ENCODE data around the gene ALOX5. TPM values are rescaled to one million over a fixed set of nuclear protein-coding genes. Genes with fewer than 3 reads are reported as not detected.

Gene ALOX5
- total RNA-seq, 1 experiment from 2014 or later = 6.1 TPM

GRCh38 chr10:45378914-45379726, 5.1 kb downstream of the ALOX5 start (continued):
- no peak for TF ChIP-seq SP1 (IDR thresholded peaks at IDR 0.05; ENCODE audit: low read depth)
- no peak for TF ChIP-seq EGR1 (IDR thresholded peaks at IDR 0.05; ENCODE audit: low read depth)
- TF ChIP-seq ZNF274 (IDR thresholded peaks at IDR 0.05; ENCODE audit: low read depth, low read length) = no peak
- no peak for TF ChIP-seq POLR2A (IDR thresholded peaks at IDR 0.05; ENCODE audit: borderline replicate concordance, extremely low read depth, insufficient read depth, insufficient read length)
- TF ChIP-seq TCF7L2 (IDR thresholded peaks at IDR 0.05; ENCODE audit: borderline replicate concordance, extremely low read depth, insufficient read depth, insufficient read length) = no peak
- no peak for TF ChIP-seq JUND (IDR thresholded peaks at IDR 0.05)

GRCh38 chr10:45379891-45380540, 6.0 kb downstream of the ALOX5 start:
- Histone ChIP-seq H3K4me3 (replicated peaks in 1 of 2; ENCODE audit: low read depth in 1 of 2, low read length in 2 of 2) (no peak overlapping the region), H3K9me3 (ENCODE audit: control insufficient read depth in 1 of 2, insufficient read depth in 1 of 2, low read depth in 1 of 2, low read length in 2 of 2) (no peaks in the 10 kb centered on the region)
- intact Hi-C loops (cut with micrococcal nuclease) = no loop called here

More at GRCh38 chr10:45379891-45380540, 6.0 kb downstream of the ALOX5 start:
- ChIA-PET POLR2A (no interaction called here), CTCF (no interaction called here), RAD21 (ENCODE audit: low non-redundant PET in 1 of 2, low total read pairs in 2 of 2, uncharacterized antibody in 2 of 2, unreplicated experiment in 2 of 2) (no interaction called here)
- no TSS peak for BruUV-seq (replicated peaks)
- no peaks in the 10 kb centered on the region for H3K79me2 ChIP-seq (ENCODE audit: insufficient read depth, low read length)
- H3K4me2 ChIP-seq (ENCODE audit: low read length) = no peak overlapping the region
- no peak for DNase-seq (ENCODE audit: low read depth, low spot score)
- H3K27ac ChIP-seq (ENCODE audit: low read depth, low read length) = no peak overlapping the region
- no peaks in the 10 kb centered on the region for H3K9me2 ChIP-seq (ENCODE audit: insufficient read depth)
- TF ChIP-seq SRF (IDR thresholded peaks at IDR 0.05; ENCODE audit: low read depth) = no peak
- no peak for TF ChIP-seq ZBTB33 (IDR thresholded peaks at IDR 0.05; ENCODE audit: extremely low read depth, insufficient replicate concordance, low read length)
- no peak for TF ChIP-seq REST (IDR thresholded peaks at IDR 0.05; ENCODE audit: low read depth)
- TF ChIP-seq ZNF274 (IDR thresholded peaks at IDR 0.05; ENCODE audit: low read depth, low read length) = no peak
- TF ChIP-seq CBX3 (IDR thresholded peaks at IDR 0.05; ENCODE audit: low read depth) = no peak
- no peak for TF ChIP-seq ELF1 (IDR thresholded peaks at IDR 0.05; ENCODE audit: borderline replicate concordance, low read depth)
- TF ChIP-seq RAD21 (IDR thresholded peaks at IDR 0.05; ENCODE audit: low read depth) = no peak
- no peak for TF ChIP-seq YY1 (IDR thresholded peaks at IDR 0.05; ENCODE audit: extremely low read depth, insufficient replicate concordance, low read depth, low read length)
- TF ChIP-seq SIN3A (IDR thresholded peaks at IDR 0.05; ENCODE audit: low read depth) = no peak
- TF ChIP-seq TCF7L2 (IDR thresholded peaks at IDR 0.05; ENCODE audit: borderline replicate concordance, extremely low read depth, insufficient read depth, insufficient read length) = no peak
- ATAC-seq = no peak
- H3K36me3 ChIP-seq (ENCODE audit: control insufficient read depth in 1 of 2, insufficient read depth in 2 of 2, low read length in 2 of 2) = no peaks in the 10 kb centered on the region
- H3K4me1 ChIP-seq (ENCODE audit: control insufficient read depth in 1 of 2, insufficient read depth in 2 of 2, low read length in 2 of 2) = peaks cover 0 to 17% of the 10 kb centered on the region in 2 experiments; a peak in 3 of 4 replicates
- H3K27me3 ChIP-seq (ENCODE audit: insufficient read depth, low read length) = no peaks in the 10 kb centered on the region
- no peaks in the 10 kb centered on the region for H4K20me1 ChIP-seq (ENCODE audit: insufficient read depth)
- H2AFZ ChIP-seq (ENCODE audit: low read depth, low read length, poor library complexity, severe bottlenecking) = no peak overlapping the region
- H3K9ac ChIP-seq (ENCODE audit: low read length) = no peak overlapping the region

Data from HCT116 (cell line).